Measurements from ENCODE around the gene MACC1. TPM values are rescaled to one million over a fixed set of nuclear protein-coding genes. Genes with fewer than 3 reads are reported as not detected.
"Not testable (repeated sequence)": the region's sequence is repeated elsewhere in the genome, so short reads cannot be mapped to it uniquely, and the experiment has no call there.

MACC1 gene
- total RNA-seq, 2 experiments from 2014 or later: 0.34 to 0.44 TPM

- no peak for DNase-seq
- Mint-ChIP-seq H3K27ac (no peak overlapping the region), H3K27me3 (no peaks in the 10 kb centered on the region), H3K4me3 (no peak overlapping the region), H3K4me1 (no peaks in the 10 kb centered on the region), H3K36me3 (no peaks in the 10 kb centered on the region), H3K9me3 (peaks cover 3% of the 10 kb centered on the region)
- ATAC-seq (ENCODE audit: low read depth): no peak
- POLR2A ChIA-PET: no interaction called here
These were observed 25.8 kb downstream of the MACC1 start for GRCh38 chr7:20191391-20191869.

- Mint-ChIP-seq H3K36me3 (no peaks in the 10 kb centered on the region), H3K27me3 (no peaks in the 10 kb centered on the region), H3K27ac (no peak overlapping the region), H3K4me3 (no peak overlapping the region), H3K4me1 (no peaks in the 10 kb centered on the region), H3K9me3 (peaks cover 3% of the 10 kb centered on the region)
- ATAC-seq (ENCODE audit: low read depth) (no peak), DNase-seq (no peak)
- POLR2A ChIA-PET: interaction anchor here (0.6 kb wide), 1 partner anchor 33 kb away, joined by 4 read pairs; no protein-coding TSS in a partner anchor
These were observed 26.4 kb downstream of the MACC1 start for GRCh38 chr7:20190560-20191390.

- Mint-ChIP-seq H3K27ac (no peak overlapping the region), H3K36me3 (no peaks in the 10 kb centered on the region), H3K27me3 (no peaks in the 10 kb centered on the region), H3K9me3 (peaks cover 3% of the 10 kb centered on the region), H3K4me3 (no peak overlapping the region), H3K4me1 (no peaks in the 10 kb centered on the region)
- POLR2A ChIA-PET: interaction anchor here (0.6 kb wide), 1 partner anchor 32 kb away, joined by 4 read pairs; no protein-coding TSS in a partner anchor
- DNase-seq: no peak
- ATAC-seq (ENCODE audit: low read depth): no peak
These were observed 27.3 kb downstream of the MACC1 start for GRCh38 chr7:20189852-20190251.

GRCh38 chr7:20188567-20188966, 28.6 kb downstream of the MACC1 start:
- DNase-seq (no peak), ATAC-seq (ENCODE audit: low read depth) (no peak)
- Mint-ChIP-seq H3K4me1 (no peaks in the 10 kb centered on the region), H3K36me3 (no peaks in the 10 kb centered on the region), H3K4me3 (no peak overlapping the region), H3K27ac (no peak overlapping the region), H3K27me3 (no peaks in the 10 kb centered on the region), H3K9me3 (peaks cover 3% of the 10 kb centered on the region)
- POLR2A ChIA-PET: no interaction called here

- H3K9me3 Mint-ChIP-seq; DNase-seq; POLR2A ChIA-PET; H3K27ac Mint-ChIP-seq; H3K4me1 Mint-ChIP-seq; H3K4me3 Mint-ChIP-seq; ATAC-seq (ENCODE audit: low read depth); H3K36me3 Mint-ChIP-seq; H3K27me3 Mint-ChIP-seq: not testable (repeated sequence)
These were observed 29.3 kb downstream of the MACC1 start for GRCh38 chr7:20187850-20188249.

GRCh38 chr7:20185988-20186387, 31.2 kb downstream of the MACC1 start:
- DNase-seq (no peak), ATAC-seq (ENCODE audit: low read depth) (no peak)
- Mint-ChIP-seq H3K27me3 (no peaks in the 10 kb centered on the region), H3K4me3 (no peak overlapping the region), H3K4me1 (no peaks in the 10 kb centered on the region), H3K36me3 (no peaks in the 10 kb centered on the region), H3K27ac (no peak overlapping the region), H3K9me3 (peaks cover 3% of the 10 kb centered on the region)
- POLR2A ChIA-PET: no interaction called here

GRCh38 chr7:20183086-20183485, 34.1 kb downstream of the MACC1 start:
- POLR2A ChIA-PET: no interaction called here

GRCh38 chr7:20176578-20177242, 40.5 kb downstream of the MACC1 start:
- Mint-ChIP-seq H3K4me3 (no peak overlapping the region), H3K36me3 (no peaks in the 10 kb centered on the region), H3K27ac (no peak overlapping the region), H3K9me3 (no peaks in the 10 kb centered on the region), H3K27me3 (peaks cover 8% of the 10 kb centered on the region), H3K4me1 (no peaks in the 10 kb centered on the region)
- DNase-seq (no peak), ATAC-seq (ENCODE audit: low read depth) (no peak)
- POLR2A ChIA-PET: no interaction called here

More at GRCh38 chr7:20183086-20183485, 34.1 kb downstream of the MACC1 start:
- Mint-ChIP-seq H3K36me3 (no peaks in the 10 kb centered on the region), H3K4me1 (no peaks in the 10 kb centered on the region), H3K9me3 (peaks cover 2% of the 10 kb centered on the region), H3K4me3 (no peak overlapping the region), H3K27me3 (no peaks in the 10 kb centered on the region), H3K27ac (no peak overlapping the region)
- ATAC-seq (ENCODE audit: low read depth): no peak
- no peak for DNase-seq

GRCh38 chr7:20173828-20174227, 43.4 kb downstream of the MACC1 start:
- Mint-ChIP-seq H3K36me3 (no peaks in the 10 kb centered on the region), H3K27ac (no peak overlapping the region), H3K9me3 (no peaks in the 10 kb centered on the region), H3K4me3 (no peak overlapping the region), H3K27me3 (peaks cover 8% of the 10 kb centered on the region), H3K4me1 (no peaks in the 10 kb centered on the region)
- POLR2A ChIA-PET: no interaction called here
- DNase-seq (no peak), ATAC-seq (ENCODE audit: low read depth) (no peak)

GRCh38 chr7:20172736-20173334, 44.3 kb downstream of the MACC1 start:
- POLR2A ChIA-PET: no interaction called here
- H3K27ac Mint-ChIP-seq: no peak overlapping the region

GRCh38 chr7:20170633-20171032, 46.6 kb downstream of the MACC1 start:
- POLR2A ChIA-PET: no interaction called here
- no peak overlapping the region for H3K4me3 Mint-ChIP-seq
- H3K27me3 Mint-ChIP-seq: peaks cover 8% of the 10 kb centered on the region
- no peak for ATAC-seq (ENCODE audit: low read depth)
- H3K9me3 Mint-ChIP-seq: no peaks in the 10 kb centered on the region
- H3K36me3 Mint-ChIP-seq: no peaks in the 10 kb centered on the region
- H3K27ac Mint-ChIP-seq: no peak overlapping the region
- DNase-seq: no peak
- H3K4me1 Mint-ChIP-seq: no peaks in the 10 kb centered on the region

More at GRCh38 chr7:20172736-20173334, 44.3 kb downstream of the MACC1 start:
- Mint-ChIP-seq H3K4me3 (no peak overlapping the region), H3K4me1 (no peaks in the 10 kb centered on the region), H3K27me3 (peaks cover 8% of the 10 kb centered on the region), H3K36me3 (no peaks in the 10 kb centered on the region), H3K9me3 (no peaks in the 10 kb centered on the region)
- ATAC-seq (ENCODE audit: low read depth): no peak
- DNase-seq: peak; percentile 40

GRCh38 chr7:20165146-20165510, 52.1 kb downstream of the MACC1 start:
- ATAC-seq (ENCODE audit: low read depth) (no peak), DNase-seq (no peak)
- Mint-ChIP-seq H3K36me3 (no peaks in the 10 kb centered on the region), H3K4me3 (no peak overlapping the region), H3K9me3 (no peaks in the 10 kb centered on the region), H3K27ac (no peak overlapping the region), H3K4me1 (no peaks in the 10 kb centered on the region), H3K27me3 (no peaks in the 10 kb centered on the region)
- POLR2A ChIA-PET: no interaction called here

- Mint-ChIP-seq H3K36me3 (no peaks in the 10 kb centered on the region), H3K4me1 (no peaks in the 10 kb centered on the region), H3K9me3 (no peaks in the 10 kb centered on the region), H3K27me3 (no peaks in the 10 kb centered on the region), H3K27ac (no peak overlapping the region), H3K4me3 (no peak overlapping the region)
- DNase-seq: no peak
- POLR2A ChIA-PET: no interaction called here
- no peak for ATAC-seq (ENCODE audit: low read depth)
These were observed 52.6 kb downstream of the MACC1 start for GRCh38 chr7:20164425-20165145.
